OCI-LY1 (cell line): ENCODE measurements around the gene COL18A1.

ENCODE experiments used
- CTCF ChIP-seq: fragments of 200-600 bp; sonication (generic), shearing (Covaris generic); IDR thresholded peaks from 2 replicates; pipeline ENCODE4 v1.5.1; 2017; ENCODE audit warnings: mild to moderate bottlenecking, antibody characterized with exemption, low read length, moderate library complexity, mixed read lengths
- EZH2 ChIP-seq: fragments of 200-600 bp; sonication (generic), shearing (Covaris generic); IDR thresholded peaks from 2 replicates; pipeline ENCODE4 v1.8.0; 2017; ENCODE audit warnings: borderline replicate concordance, mixed run types, mild to moderate bottlenecking, antibody characterized with exemption, low read length, moderate library complexity, mixed read lengths

GRCh38 chr21:45436351-45437065, 31.5 kb downstream of the COL18A1 start:
- TF ChIP-seq CTCF (no peak), EZH2 (no peak)
